Activated T-helper 17 cell treated with anti-CD3 and anti-CD28 coated beads, Interleukin-2, amount 50 U/mL, for 72 hours (primary cell): Measurements from ENCODE around the gene TBC1D23. TPM values are rescaled to one million over a fixed set of nuclear protein-coding genes. Genes with fewer than 3 reads are reported as not detected.
A peak's percentile ranks its signal among the peaks of the same experiment; 100 is the strongest.
"Not testable (repeated sequence)": the region's sequence is repeated elsewhere in the genome, so short reads cannot be mapped to it uniquely, and the experiment has no call there.

Source experiments
- ATAC-seq: fragments of 150-1000 bp; cut with Tn5 transposase; replicated peaks from 2 replicates; pipeline ENCODE4 v1.10.0; 2021; ENCODE audit warnings: mild to moderate bottlenecking, moderate library complexity
- H3K27ac Mint-ChIP-seq: one replicate; pipeline ENCODE4 v1.8.0; 2022; ENCODE audit warnings: mixed read lengths
- H3K27me3 Mint-ChIP-seq: one replicate; pipeline ENCODE4 v1.8.0; 2022; ENCODE audit warnings: mixed read lengths
- H3K36me3 Mint-ChIP-seq: one replicate; pipeline ENCODE4 v1.8.0; 2022; ENCODE audit warnings: low read depth, mild to moderate bottlenecking, mixed read lengths
- H3K4me1 Mint-ChIP-seq: one replicate; pipeline ENCODE4 v1.8.0; 2022; ENCODE audit warnings: mixed read lengths
- H3K4me3 Mint-ChIP-seq: one replicate; pipeline ENCODE4 v1.8.0; 2022; ENCODE audit warnings: mild to moderate bottlenecking, mixed read lengths
- H3K9me3 Mint-ChIP-seq: one replicate; pipeline ENCODE4 v1.8.0; 2022; ENCODE audit warnings: mixed read lengths
- total RNA-seq, 2 donors: library from RNA; stranded (reverse); gene quantifications; one replicate each; pipeline ENCODE4 v1.2.3, GENCODE V29; 2022

TBC1D23 gene
- total RNA-seq: 10 to 100 TPM; 26.5 to 28.6 TPM

DNA sequence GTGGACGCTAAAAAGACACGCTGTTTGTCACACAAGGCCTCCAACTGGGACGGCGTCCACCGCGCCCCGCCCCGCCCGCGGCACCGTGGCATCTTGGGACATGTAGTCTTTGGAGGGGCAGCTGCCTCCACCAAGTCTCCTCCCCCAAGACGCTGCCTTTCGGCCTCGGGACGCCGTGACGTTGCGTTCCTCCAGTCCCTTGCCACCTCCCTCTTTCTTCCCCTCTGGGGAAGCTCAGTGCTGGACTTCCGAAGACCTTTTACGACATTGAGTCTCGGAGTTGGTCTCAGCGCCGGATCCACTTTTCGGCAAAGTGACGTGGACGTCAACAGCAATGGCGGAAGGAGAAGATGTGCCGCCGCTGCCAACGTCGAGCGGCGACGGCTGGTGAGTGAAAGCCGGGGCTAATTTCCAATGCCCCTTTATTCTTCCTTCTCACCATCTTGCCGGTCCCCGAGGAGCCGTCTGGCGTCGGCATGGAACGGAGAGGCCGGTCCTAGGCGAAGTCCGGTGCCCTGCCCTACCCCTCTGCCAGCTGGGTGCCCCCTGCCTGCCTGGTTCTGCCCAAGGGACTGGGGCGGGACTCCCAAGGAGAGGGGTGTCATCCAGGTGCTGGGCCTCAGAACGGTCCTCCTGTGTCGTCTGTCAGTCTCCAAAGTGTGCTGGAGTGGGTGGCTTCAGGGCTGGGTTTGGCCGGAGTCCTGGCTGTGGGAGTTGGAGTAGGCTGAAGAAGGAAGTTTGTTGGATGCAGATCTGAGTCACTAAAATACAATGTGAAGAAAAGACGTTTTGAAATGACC, at the start of gene TBC1D23:
Gene TBC1D23 (plus strand): TSS at position 308 of the 800 bp plus-strand sequence. CDS start 27 bp downstream, at position 335.
- Mint-ChIP-seq H3K27ac (peak within 1 kb of the TSS; percentile 91), H3K4me1 (peaks cover 37% of the 10 kb centered on the region), H3K4me3 (peak within 1 kb of the TSS; percentile 86), H3K27me3 (no peaks in the 10 kb centered on the region), H3K9me3 (no peaks in the 10 kb centered on the region), H3K36me3 (peaks cover 6% of the 10 kb centered on the region)
- ATAC-seq: peak; percentile 99

DNA sequence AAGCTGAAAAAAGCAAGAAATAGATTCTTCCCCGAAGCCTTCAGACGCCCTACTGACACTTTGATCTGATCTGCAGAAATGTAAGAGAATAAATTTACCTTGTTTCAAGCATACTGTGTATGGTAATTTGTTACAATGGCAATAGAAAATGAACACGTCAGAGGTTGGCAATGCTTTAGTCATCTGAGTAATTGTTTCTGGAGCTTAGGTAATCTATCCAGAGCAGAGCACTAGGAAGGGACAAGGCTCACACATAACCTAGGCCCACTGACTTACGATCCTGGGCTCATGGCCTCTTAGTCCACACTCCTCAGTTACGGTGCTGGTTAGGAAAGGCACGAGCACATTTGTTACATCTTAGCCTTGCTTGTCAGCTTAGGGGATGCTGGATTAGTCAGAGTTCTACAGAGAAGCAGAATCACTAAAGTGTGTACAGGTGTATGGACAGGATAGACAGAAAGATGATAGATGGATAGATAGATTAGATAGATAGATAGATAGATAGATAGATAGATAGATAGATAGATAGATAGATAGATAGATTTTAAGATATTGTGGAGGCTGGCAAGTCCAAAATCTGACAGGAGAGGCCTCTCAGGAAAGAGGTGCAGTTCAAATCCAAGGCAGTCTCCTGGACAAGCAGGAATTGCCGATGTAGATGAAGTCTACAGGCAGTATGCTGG, 46.8 kb upstream of the TBC1D23 start:
- no peak overlapping the region for H3K4me3 Mint-ChIP-seq
- H3K27ac Mint-ChIP-seq: no peak overlapping the region
- H3K36me3 Mint-ChIP-seq: no peaks in the 10 kb centered on the region
- H3K9me3 Mint-ChIP-seq: peaks cover 4% of the 10 kb centered on the region
- peaks cover 12% of the 10 kb centered on the region for H3K4me1 Mint-ChIP-seq
- ATAC-seq: no peak
- peaks cover 14% of the 10 kb centered on the region for H3K27me3 Mint-ChIP-seq

- H3K9me3 Mint-ChIP-seq: peaks cover 4% of the 10 kb centered on the region
- H3K4me1 Mint-ChIP-seq: peaks cover 12% of the 10 kb centered on the region
- no peak for ATAC-seq
- H3K27ac Mint-ChIP-seq: no peak overlapping the region
- no peaks in the 10 kb centered on the region for H3K36me3 Mint-ChIP-seq
- peaks cover 17% of the 10 kb centered on the region for H3K27me3 Mint-ChIP-seq
- no peak overlapping the region for H3K4me3 Mint-ChIP-seq
Measured at GRCh38 chr3:100214574-100214964, 46.2 kb upstream of the TBC1D23 start.

DNA sequence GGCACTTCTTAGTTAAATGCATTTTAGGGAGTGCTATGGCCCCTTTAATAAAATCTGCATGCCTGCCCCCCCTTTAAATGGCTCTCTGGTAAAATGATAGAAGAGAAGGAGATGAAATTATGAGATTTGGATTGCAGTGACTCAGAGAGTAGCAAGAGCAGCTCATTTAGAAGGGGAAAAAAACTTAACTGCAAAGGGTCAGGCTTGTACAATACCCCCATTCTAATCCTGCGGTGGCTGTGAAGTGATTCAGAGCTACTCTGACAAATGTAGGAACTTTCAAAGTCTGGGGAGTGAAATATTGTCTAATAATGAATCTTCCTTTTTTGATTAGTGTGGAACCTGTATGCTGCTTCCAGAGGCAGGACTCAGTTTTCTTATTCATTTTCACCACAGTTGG, 44.1 kb upstream of the TBC1D23 start:
- H3K4me3 Mint-ChIP-seq: no peak overlapping the region
- ATAC-seq: no peak
- peaks cover 4% of the 10 kb centered on the region for H3K9me3 Mint-ChIP-seq
- no peaks in the 10 kb centered on the region for H3K36me3 Mint-ChIP-seq
- no peaks in the 10 kb centered on the region for H3K4me1 Mint-ChIP-seq
- H3K27ac Mint-ChIP-seq: no peak overlapping the region
- peaks cover 17% of the 10 kb centered on the region for H3K27me3 Mint-ChIP-seq

- Mint-ChIP-seq H3K27me3 (peaks cover 12% of the 10 kb centered on the region), H3K9me3 (peaks cover 4% of the 10 kb centered on the region), H3K36me3 (no peaks in the 10 kb centered on the region), H3K4me1 (no peaks in the 10 kb centered on the region), H3K4me3 (no peak overlapping the region), H3K27ac (no peak overlapping the region)
- ATAC-seq: no peak
Measured at GRCh38 chr3:100221159-100221558, 39.6 kb upstream of the TBC1D23 start.

DNA sequence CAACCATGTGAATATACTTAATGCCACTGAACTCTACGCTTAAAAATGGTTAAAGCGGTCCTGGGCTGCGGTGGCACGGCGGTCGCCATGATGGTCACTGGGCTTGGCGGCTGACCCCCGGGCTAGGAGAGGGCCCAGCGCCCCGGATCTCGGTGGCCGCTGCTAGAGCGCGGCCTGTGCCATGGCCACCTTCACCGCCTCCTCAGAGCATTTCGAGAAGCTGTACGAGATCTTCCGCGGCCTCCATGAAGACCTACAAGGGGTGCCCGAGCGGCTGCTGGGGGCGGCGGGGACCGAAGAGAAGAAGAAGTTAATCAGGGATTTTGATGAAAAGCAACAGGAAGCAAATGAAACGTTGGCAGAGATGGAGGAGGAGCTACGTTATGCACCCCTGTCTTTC, 35.6 kb upstream of the TBC1D23 start:
- no peaks in the 10 kb centered on the region for H3K4me1 Mint-ChIP-seq
- H3K9me3 Mint-ChIP-seq: no peaks in the 10 kb centered on the region
- H3K27ac Mint-ChIP-seq: no peak overlapping the region
- no peak overlapping the region for H3K4me3 Mint-ChIP-seq
- no peak for ATAC-seq
- no peaks in the 10 kb centered on the region for H3K36me3 Mint-ChIP-seq
- no peaks in the 10 kb centered on the region for H3K27me3 Mint-ChIP-seq

- H3K4me3 Mint-ChIP-seq: no peak overlapping the region
- no peak for ATAC-seq
- H3K27me3 Mint-ChIP-seq: no peaks in the 10 kb centered on the region
- no peaks in the 10 kb centered on the region for H3K36me3 Mint-ChIP-seq
- no peaks in the 10 kb centered on the region for H3K9me3 Mint-ChIP-seq
- no peak overlapping the region for H3K27ac Mint-ChIP-seq
- H3K4me1 Mint-ChIP-seq: no peaks in the 10 kb centered on the region
Measured at GRCh38 chr3:100225883-100226282, 34.9 kb upstream of the TBC1D23 start.

DNA sequence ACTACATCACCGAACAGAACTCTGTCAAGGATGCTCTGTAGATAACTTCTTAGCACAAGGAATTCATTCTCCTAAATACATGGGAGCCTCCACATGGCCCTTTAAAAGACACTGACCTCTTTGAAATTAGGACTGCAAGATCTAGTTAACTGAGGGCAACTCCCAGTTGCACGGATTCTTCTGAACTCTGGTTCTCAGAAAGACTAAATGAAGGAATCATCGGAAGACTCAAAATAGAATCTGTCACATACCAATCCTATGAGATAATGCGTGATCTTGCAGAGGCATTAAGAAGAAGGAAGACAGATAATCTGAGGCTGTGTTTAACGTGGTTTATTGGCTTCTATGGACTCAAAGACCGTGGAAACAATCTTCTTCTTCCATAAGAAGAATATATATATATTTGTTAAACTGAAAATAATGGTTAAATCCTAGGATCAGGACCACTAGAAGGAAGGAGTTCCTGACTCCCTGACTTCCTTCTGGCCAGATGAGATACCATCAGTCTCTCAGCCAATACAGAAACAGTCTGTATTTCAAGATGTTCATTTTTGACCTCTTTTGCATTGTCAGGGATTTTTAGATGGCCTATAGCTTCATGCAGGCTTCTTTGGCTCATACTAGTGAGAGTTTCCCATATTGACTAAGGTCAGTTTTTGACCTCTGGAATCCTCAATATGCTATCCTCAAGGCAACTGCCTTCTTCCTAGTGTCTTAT, 33.9 kb upstream of the TBC1D23 start:
- Mint-ChIP-seq H3K9me3 (no peaks in the 10 kb centered on the region), H3K4me1 (no peaks in the 10 kb centered on the region), H3K27me3 (no peaks in the 10 kb centered on the region), H3K4me3 (no peak overlapping the region), H3K36me3 (no peaks in the 10 kb centered on the region), H3K27ac (no peak overlapping the region)
- no peak for ATAC-seq

- no peaks in the 10 kb centered on the region for H3K9me3 Mint-ChIP-seq
- no peaks in the 10 kb centered on the region for H3K36me3 Mint-ChIP-seq
- no peak for ATAC-seq
- H3K4me1 Mint-ChIP-seq: no peaks in the 10 kb centered on the region
- no peak overlapping the region for H3K4me3 Mint-ChIP-seq
- no peaks in the 10 kb centered on the region for H3K27me3 Mint-ChIP-seq
- no peak overlapping the region for H3K27ac Mint-ChIP-seq
Measured at GRCh38 chr3:100227511-100227921, 33.3 kb upstream of the TBC1D23 start.

GRCh38 chr3:100228247-100228646, 32.5 kb upstream of the TBC1D23 start:
- Mint-ChIP-seq H3K36me3 (no peaks in the 10 kb centered on the region), H3K27ac (no peak overlapping the region), H3K4me3 (no peak overlapping the region), H3K27me3 (no peaks in the 10 kb centered on the region), H3K4me1 (no peaks in the 10 kb centered on the region), H3K9me3 (no peaks in the 10 kb centered on the region)
- no peak for ATAC-seq

- not testable (repeated sequence) for H3K27ac Mint-ChIP-seq, ATAC-seq, H3K9me3 Mint-ChIP-seq, H3K4me1 Mint-ChIP-seq, H3K27me3 Mint-ChIP-seq, H3K36me3 Mint-ChIP-seq, H3K4me3 Mint-ChIP-seq
Measured at GRCh38 chr3:100229188-100229587, 31.6 kb upstream of the TBC1D23 start.

DNA sequence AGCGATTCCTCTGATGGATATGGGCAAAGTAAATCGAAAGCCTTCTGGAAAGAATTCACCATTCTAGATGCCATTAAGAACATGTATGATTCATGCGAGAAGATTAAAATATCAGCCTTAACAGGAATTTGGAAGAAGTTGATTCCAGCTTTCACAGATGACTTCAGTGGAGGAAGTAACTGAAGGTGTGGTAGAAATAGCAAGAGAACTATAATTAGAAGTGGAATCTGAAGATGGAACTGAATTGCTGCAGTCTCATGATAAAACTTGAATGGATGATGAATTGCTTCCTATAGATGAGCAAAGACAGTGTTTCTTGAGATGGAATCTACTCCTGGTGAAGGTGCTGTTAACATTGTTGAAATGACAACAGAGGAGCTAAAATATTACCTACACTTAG, 30.1 kb upstream of the TBC1D23 start:
- H3K9me3 Mint-ChIP-seq: no peaks in the 10 kb centered on the region
- H3K4me1 Mint-ChIP-seq: no peaks in the 10 kb centered on the region
- H3K36me3 Mint-ChIP-seq: no peaks in the 10 kb centered on the region
- no peak for ATAC-seq
- H3K27me3 Mint-ChIP-seq: no peaks in the 10 kb centered on the region
- H3K4me3 Mint-ChIP-seq: no peak overlapping the region
- H3K27ac Mint-ChIP-seq: no peak overlapping the region

GRCh38 chr3:100231668-100232067, 29.1 kb upstream of the TBC1D23 start:
- H3K27me3 Mint-ChIP-seq: no peaks in the 10 kb centered on the region
- no peaks in the 10 kb centered on the region for H3K9me3 Mint-ChIP-seq
- H3K4me3 Mint-ChIP-seq: no peak overlapping the region
- H3K4me1 Mint-ChIP-seq: no peaks in the 10 kb centered on the region
- ATAC-seq: no peak
- no peak overlapping the region for H3K27ac Mint-ChIP-seq
- no peaks in the 10 kb centered on the region for H3K36me3 Mint-ChIP-seq

- no peaks in the 10 kb centered on the region for H3K4me1 Mint-ChIP-seq
- H3K36me3 Mint-ChIP-seq: no peaks in the 10 kb centered on the region
- H3K27me3 Mint-ChIP-seq: no peaks in the 10 kb centered on the region
- no peak for ATAC-seq
- H3K27ac Mint-ChIP-seq: no peak overlapping the region
- H3K4me3 Mint-ChIP-seq: no peak overlapping the region
- no peaks in the 10 kb centered on the region for H3K9me3 Mint-ChIP-seq
Measured at GRCh38 chr3:100234364-100234763, 26.4 kb upstream of the TBC1D23 start.

DNA sequence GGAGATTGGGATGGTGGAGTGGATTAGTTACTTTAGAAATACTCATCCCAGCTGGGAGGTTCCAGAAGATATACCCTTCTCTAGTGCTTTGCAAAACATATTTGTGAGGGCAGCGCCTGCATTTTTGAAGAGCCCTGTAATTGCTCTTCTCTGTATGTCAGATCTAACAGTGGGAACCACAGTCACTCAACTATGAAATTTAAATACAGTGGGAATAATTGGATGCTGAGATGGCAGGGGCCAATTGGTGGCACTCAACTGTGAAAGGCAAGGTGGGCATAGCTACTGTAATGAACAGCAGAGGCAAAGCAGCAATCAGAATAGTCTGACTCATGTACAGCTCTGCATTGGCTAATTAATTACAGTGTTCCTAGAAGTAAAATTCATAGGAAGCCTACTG, 22.2 kb upstream of the TBC1D23 start:
- ATAC-seq: no peak
- H3K9me3 Mint-ChIP-seq: no peaks in the 10 kb centered on the region
- no peaks in the 10 kb centered on the region for H3K36me3 Mint-ChIP-seq
- H3K27me3 Mint-ChIP-seq: no peaks in the 10 kb centered on the region
- no peak overlapping the region for H3K27ac Mint-ChIP-seq
- H3K4me3 Mint-ChIP-seq: no peak overlapping the region
- no peaks in the 10 kb centered on the region for H3K4me1 Mint-ChIP-seq
